Right lobe of liver (tissue), 6 donors: ENCODE results near the gene CLCN3. TPM values are rescaled to one million over a fixed set of nuclear protein-coding genes. Genes with fewer than 3 reads are reported as not detected.
"Not testable (repeated sequence)": the region's sequence is repeated elsewhere in the genome, so short reads cannot be mapped to it uniquely, and the experiment has no call there.

ENCODE experiments used
- ATAC-seq, 4 donors: fragments of 200-7000 bp; cut with Tn5 transposase; one replicate each; pipeline ENCODE4 v1.9.1; 2020; ENCODE audit warnings: mild to moderate bottlenecking in 4 of 4, moderate library complexity in 4 of 4
- DNase-seq, 3 donors: peaks; one replicate each; pipeline ENCODE4 v3.0.0-alpha.2; 2020
- H3K27ac ChIP-seq, 3 donors: fragments of 200-600 bp; one replicate each; pipeline ENCODE4 v1.8.0; 2022
- H3K27me3 ChIP-seq, 2 donors: fragments of 200-600 bp; one replicate each; pipeline ENCODE4 v1.8.0; 2022
- H3K36me3 ChIP-seq, 4 donors: fragments of 200-600 bp; sonication (generic) in 1 of 4; one replicate each; pipeline versions ENCODE4 v1.5.1 to v1.8.0; 2017 to 2022; ENCODE audit warnings: control low read depth in 1 of 4
- H3K4me1 ChIP-seq, 4 donors: fragments of 200-600 bp; sonication (generic) in 1 of 4; one replicate each; pipeline versions ENCODE4 v1.5.1 to v1.8.0; 2017 to 2022; ENCODE audit warnings: control low read depth in 1 of 4
- H3K4me3 ChIP-seq, 3 donors: fragments of 200-600 bp; one replicate each; pipeline ENCODE4 v1.8.0; 2022
- H3K9me3 ChIP-seq, 4 donors: fragments of 200-600 bp; sonication (generic) in 1 of 4; one replicate each; pipeline versions ENCODE4 v1.5.1 to v1.8.0; 2017 to 2022; ENCODE audit warnings: control low read depth in 1 of 4
- CTCF ChIP-seq, 4 donors: fragments of 200-600 bp in 3 of 4; fragments of 450-650 bp in 1 of 4; IDR thresholded peaks; one replicate each; pipeline versions ENCODE4 v1.5.1 to v1.8.0; 2016 to 2022; ENCODE audit warnings: antibody characterized with exemption in 4 of 4, mild to moderate bottlenecking in 2 of 4
- POLR2A ChIP-seq: fragments of 450-650 bp; IDR thresholded peaks from one replicate; pipeline ENCODE4 v1.6.1; 2017; ENCODE audit warnings: antibody characterized with exemption, mild to moderate bottlenecking
- WGBS: methylation state at CpG from one replicate; pipeline ENCODE4 v1.1.6; 2018; ENCODE audit warnings: low coverage, low lambda C conversion rate; ENCODE audit not compliant: insufficient coverage; ENCODE audit errors: missing lambda C conversion rate; 5-methylcytosine and 5-hydroxymethylcytosine counted together
- intact Hi-C, 2 donors: fragments of 100-400 bp; cut with DNase I; formaldehyde crosslinking; loops; one replicate each; pipeline versions ENCODE4 v1.11.2 to v1.14.1; 2022
- total RNA-seq, 6 experiments: library from RNA; depleted of rRNA in 2 of 6; stranded (reverse); fragments of >200 nt in 2 of 6; fragmentation: NEBNext Ultra II Directional in 3 of 6; extraction: Animal tissue kit (Norgen Biotek cat#: 25700) in 3 of 6; gene quantifications; one replicate each; pipeline versions ENCODE4 v1.1.0 to v1.2.4, GENCODE V29; 2016 to 2023
- donor health status: DM: no; HTN: yes; CAD: no.
- donor health status: DM: no; HTN: no; CAD: no.
- donor health status: DM: no; HTN: no; CAD: no.
- donor health status: DM: no; HTN: yes; CAD: no.
- donor health status: DM: no; HTN: yes; CAD: no.

Gene CLCN3
- total RNA-seq, 6 experiments from 2014 or later = 17.0 to 29.4 (median 19.6) TPM

DNA sequence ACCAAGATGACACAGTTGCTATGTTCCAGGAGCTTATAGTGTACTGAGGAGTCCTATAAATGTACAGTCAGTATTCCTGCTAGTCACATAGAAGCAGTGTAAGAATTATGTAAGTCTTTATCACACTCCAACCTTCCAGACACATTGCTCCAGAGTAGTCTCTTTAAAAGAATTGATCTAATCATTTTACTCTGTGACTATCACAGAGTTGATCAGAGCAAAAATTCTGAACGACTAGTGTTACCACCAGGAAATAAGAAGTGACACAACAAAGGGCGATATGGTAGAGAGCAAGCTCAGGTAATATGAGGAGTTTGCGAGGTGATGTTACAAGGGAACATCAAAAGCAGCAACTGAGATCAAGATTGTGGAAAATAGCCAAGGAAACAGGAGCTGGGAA is 146.4 kb downstream of the CLCN3 start:
- WGBS = 70% methylated on average over 3 of the region's 3 CpGs
- ATAC-seq (no peak), DNase-seq (no peak)
- Histone ChIP-seq H3K27me3 (no peaks in the 10 kb centered on the region), H3K36me3 (no peaks in the 10 kb centered on the region), H3K4me1 (no peaks in the 10 kb centered on the region), H3K27ac (no peak overlapping the region), H3K9me3 (no peaks in the 10 kb centered on the region), H3K4me3 (no peak overlapping the region)
- TF ChIP-seq POLR2A = no peak
- no peak for TF ChIP-seq CTCF (IDR thresholded peaks at IDR 0.05)
- intact Hi-C loops = no loop called here

DNA sequence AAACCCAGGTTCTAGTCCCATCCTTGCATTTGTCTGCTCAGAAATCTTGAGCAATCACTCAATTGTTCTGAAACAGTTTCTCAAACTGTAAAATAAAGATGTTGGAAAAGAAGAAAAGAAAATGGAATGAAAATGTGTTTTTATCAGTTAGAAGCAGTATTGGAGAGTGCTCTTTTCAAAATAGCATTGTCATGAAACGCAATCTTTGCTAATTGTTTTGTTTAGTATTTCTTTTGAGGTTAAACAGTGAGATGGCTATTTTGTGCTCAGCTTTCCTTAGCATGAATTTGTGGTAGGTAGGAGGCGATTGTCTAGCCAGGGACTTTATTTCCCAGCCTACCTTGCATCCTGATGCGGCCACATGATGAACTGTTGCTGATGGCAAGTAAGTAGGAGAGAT is 148.0 kb downstream of the CLCN3 start:
- TF ChIP-seq POLR2A (no peak), CTCF (IDR thresholded peaks at IDR 0.05) (no peak)
- intact Hi-C loops = no loop called here
- no peak overlapping the region for H3K27ac ChIP-seq
- no peaks in the 10 kb centered on the region for H3K4me1 ChIP-seq
- 74% methylated on average over 3 of the region's 3 CpGs for WGBS
- H3K36me3 ChIP-seq = no peaks in the 10 kb centered on the region
- DNase-seq (no peak), ATAC-seq (no peak)
- no peaks in the 10 kb centered on the region for H3K9me3 ChIP-seq
- H3K4me3 ChIP-seq = no peak overlapping the region
- H3K27me3 ChIP-seq = no peaks in the 10 kb centered on the region

DNA sequence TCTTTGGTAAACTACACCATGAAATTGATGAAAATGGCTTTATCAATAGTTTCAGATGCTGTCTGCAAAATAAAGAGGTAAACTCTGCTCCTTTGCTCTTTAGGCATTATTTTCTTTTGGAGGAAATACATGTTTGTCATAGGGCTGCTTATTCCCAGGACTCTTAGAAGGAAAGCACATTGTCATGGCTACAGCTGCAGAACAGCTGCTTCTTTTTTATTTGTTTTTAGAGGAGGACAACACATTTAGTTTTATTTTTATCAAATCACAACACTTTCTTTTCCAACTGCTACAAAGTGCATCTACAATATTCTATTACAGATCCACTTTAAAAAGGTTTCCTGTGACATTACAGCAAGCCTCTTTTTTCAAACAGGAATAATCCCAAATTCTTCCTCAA is 150.0 kb downstream of the CLCN3 start:
- no peak overlapping the region for H3K27ac ChIP-seq
- no peaks in the 10 kb centered on the region for H3K27me3 ChIP-seq
- intact Hi-C loops = no loop called here
- DNase-seq = no peak
- H3K4me1 ChIP-seq = peaks cover 0 to 7% (median 0%) of the 10 kb centered on the region in 4 donors
- H3K4me3 ChIP-seq = no peak overlapping the region
- H3K36me3 ChIP-seq = no peaks in the 10 kb centered on the region
- no peaks in the 10 kb centered on the region for H3K9me3 ChIP-seq
- TF ChIP-seq CTCF (IDR thresholded peaks at IDR 0.05) = no peak
- TF ChIP-seq POLR2A = no peak
- ATAC-seq = no peak

GRCh38 chr4:169771556-169772080 is 151.2 kb downstream of the CLCN3 start:
- H3K9me3 ChIP-seq, H3K27ac ChIP-seq, H3K36me3 ChIP-seq, H3K4me3 ChIP-seq, ATAC-seq, DNase-seq, H3K4me1 ChIP-seq, H3K27me3 ChIP-seq, intact Hi-C loops: not testable (repeated sequence)
- WGBS = 86% methylated on average over 7 of the region's 11 CpGs

Other genes starting within 250 kb of the CLCN3 start
- 1 to 10 TPM; 4.1 to 5.2 (median 4.5) TPM for gene NEK1, start 8.0 kb upstream of the CLCN3 start, total RNA-seq
- 10 to 100 TPM in 3 of 6 experiments, 1 to 10 TPM in 3; 6.9 to 27.0 (median 10.1) TPM for gene HPF1, start 137.4 kb downstream of the CLCN3 start, total RNA-seq